Measurements from ENCODE around the gene IL27RA. TPM values are rescaled to one million over a fixed set of nuclear protein-coding genes. Genes with fewer than 3 reads are reported as not detected.

Gene IL27RA
- total RNA-seq, 1 donor: 3.9 TPM

- DNase-seq (ENCODE audit: low read depth): no peak
- no peak for TF ChIP-seq CTCF (IDR thresholded peaks at IDR 0.05; ENCODE audit: insufficient read depth, low read depth, low read length)
These were observed 32.5 kb upstream of the IL27RA start for GRCh38 chr19:13999085-13999484.

GRCh38 chr19:14000691-14001375, 30.7 kb upstream of the IL27RA start:
- TF ChIP-seq CTCF (IDR thresholded peaks at IDR 0.05; ENCODE audit: insufficient read depth, low read depth, low read length): no peak
- DNase-seq (ENCODE audit: low read depth): no peak

More at GRCh38 chr19:13999085-13999484, 32.5 kb upstream of the IL27RA start:
- H3K4me3 ChIP-seq (ENCODE audit: low read depth, low read length): no peak overlapping the region

GRCh38 chr19:14002571-14003250, 28.9 kb upstream of the IL27RA start:
- no peak for DNase-seq (ENCODE audit: low read depth)
- no peak overlapping the region for H3K4me3 ChIP-seq (ENCODE audit: low read depth, low read length)
- TF ChIP-seq CTCF (IDR thresholded peaks at IDR 0.05; ENCODE audit: insufficient read depth, low read depth, low read length): no peak

More at GRCh38 chr19:14000691-14001375, 30.7 kb upstream of the IL27RA start:
- H3K4me3 ChIP-seq (ENCODE audit: low read depth, low read length): no peak overlapping the region

- no peak for DNase-seq (ENCODE audit: low read depth)
- TF ChIP-seq CTCF (IDR thresholded peaks at IDR 0.05; ENCODE audit: insufficient read depth, low read depth, low read length): no peak
- H3K4me3 ChIP-seq (ENCODE audit: low read depth, low read length): no peak overlapping the region
These were observed 28.1 kb upstream of the IL27RA start for GRCh38 chr19:14003251-14004055.

- peak overlapping the region; percentile 77 for H3K4me3 ChIP-seq (ENCODE audit: low read depth, low read length)
- no peak for TF ChIP-seq CTCF (IDR thresholded peaks at IDR 0.05; ENCODE audit: insufficient read depth, low read depth, low read length)
- DNase-seq (ENCODE audit: low read depth): peak; percentile 21
These were observed 26.8 kb upstream of the IL27RA start for GRCh38 chr19:14004619-14005348.

- peak; percentile 90 for DNase-seq (ENCODE audit: low read depth)
- peak overlapping the region; percentile 77 for H3K4me3 ChIP-seq (ENCODE audit: low read depth, low read length)
- TF ChIP-seq CTCF (IDR thresholded peaks at IDR 0.05; ENCODE audit: insufficient read depth, low read depth, low read length): no peak
These were observed 26.0 kb upstream of the IL27RA start for GRCh38 chr19:14005349-14006084.

Data from fibroblast of villous mesenchyme (primary cell).